GM20000 (cell line): ENCODE measurements around the gene L3MBTL1.

ENCODE experiments used
- DNase-seq: peaks from one replicate; pipeline ENCODE4 v3.0.0; 2012; ENCODE audit warnings: low spot score
- CTCF ChIP-seq: IDR thresholded peaks from 2 replicates; pipeline ENCODE4 v1.5.1; 2012; ENCODE audit warnings: mild to moderate bottlenecking, control low read depth; ENCODE audit errors: extremely low read depth, missing control alignments

L3MBTL1 gene

GRCh38 chr20:43462660-43463526 lies 44.6 kb upstream of the L3MBTL1 start:
- no peak for DNase-seq
- no peak for TF ChIP-seq CTCF

GRCh38 chr20:43463527-43464218 lies 43.8 kb upstream of the L3MBTL1 start:
- TF ChIP-seq CTCF: no peak
- DNase-seq: no peak

GRCh38 chr20:43464219-43464790 lies 43.2 kb upstream of the L3MBTL1 start:
- DNase-seq: no peak

GRCh38 chr20:43465625-43465943 lies 41.9 kb upstream of the L3MBTL1 start:
- no peak for TF ChIP-seq CTCF
- DNase-seq: no peak

More at GRCh38 chr20:43464219-43464790, 43.2 kb upstream of the L3MBTL1 start:
- TF ChIP-seq CTCF: no peak

GRCh38 chr20:43467589-43467988 lies 39.9 kb upstream of the L3MBTL1 start:
- no peak for TF ChIP-seq CTCF
- DNase-seq: no peak

GRCh38 chr20:43472671-43473380 lies 34.7 kb upstream of the L3MBTL1 start:
- no peak for TF ChIP-seq CTCF
- no peak for DNase-seq

- no peak for DNase-seq
- TF ChIP-seq CTCF: no peak
Measured at GRCh38 chr20:43473381-43473704, 34.2 kb upstream of the L3MBTL1 start.
